Measurements from ENCODE around the gene CLDN20.
"Not testable (repeated sequence)": the region's sequence is repeated elsewhere in the genome, so short reads cannot be mapped to it uniquely, and the experiment has no call there.

Gene CLDN20

DNA sequence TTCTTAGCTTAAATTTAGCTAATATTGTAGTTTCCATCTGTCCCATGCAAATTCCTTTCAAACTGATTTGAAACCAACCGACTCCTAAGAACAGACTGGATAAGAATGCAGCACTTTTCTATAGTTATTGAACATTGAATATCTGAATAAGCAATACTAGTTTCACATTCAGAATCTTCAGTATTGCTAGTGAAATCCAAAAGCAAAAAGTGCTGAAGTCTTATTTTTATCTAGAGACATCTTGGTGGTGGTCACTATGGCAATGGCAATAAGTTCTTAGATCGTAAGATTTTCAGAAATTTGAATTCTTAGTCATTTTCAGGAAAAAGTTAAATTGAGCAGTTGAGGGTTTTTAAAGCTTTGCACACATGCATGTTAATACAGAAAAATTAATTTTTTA lies 47.8 kb downstream of the CLDN20 start:
- no peak for DNase-seq (ENCODE audit: low read depth)

DNA sequence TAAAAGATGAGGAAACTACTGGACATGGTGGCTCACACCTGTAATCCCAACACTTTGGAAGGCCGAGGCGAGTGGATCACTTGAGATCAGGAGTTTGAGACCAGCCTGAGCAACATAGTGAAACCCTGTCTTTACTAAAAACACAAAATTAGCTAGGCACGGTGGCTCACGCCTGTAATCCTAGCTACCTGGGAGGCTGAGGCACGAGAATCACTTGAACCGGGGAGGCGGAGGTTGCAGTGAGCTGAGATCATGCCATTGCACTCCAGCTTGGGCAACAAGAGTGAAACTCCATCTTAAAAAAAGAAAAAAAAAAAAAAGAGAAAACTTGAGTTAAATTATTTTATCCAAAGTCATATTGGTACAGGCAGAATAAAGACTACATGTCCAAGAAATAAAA lies 49.1 kb downstream of the CLDN20 start:
- DNase-seq (ENCODE audit: low read depth), result not testable (repeated sequence)

DNA sequence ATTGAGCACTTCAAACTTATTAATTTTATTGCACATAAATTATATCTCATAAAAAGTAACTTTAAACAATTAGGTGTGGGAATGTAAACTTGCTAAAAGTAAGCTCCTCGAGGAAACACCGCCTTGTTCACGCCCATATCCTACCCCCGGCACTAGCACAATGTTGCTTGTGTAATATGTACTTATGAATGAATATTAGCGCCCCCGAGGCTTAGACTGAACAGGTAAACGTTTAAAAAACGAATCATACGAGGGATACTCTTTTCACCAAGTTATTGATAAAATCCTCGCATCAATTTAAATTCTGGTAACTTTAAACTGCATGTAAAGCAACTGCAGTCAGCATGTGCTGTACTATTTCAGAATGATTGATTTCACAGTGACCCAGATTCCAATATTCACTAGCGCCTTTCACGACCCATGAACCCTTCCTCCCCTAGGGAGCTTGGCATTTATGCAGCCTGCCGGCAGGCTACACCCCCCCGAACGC lies 49.8 kb downstream of the CLDN20 start:
- DNase-seq (ENCODE audit: low read depth), result no peak

DNA sequence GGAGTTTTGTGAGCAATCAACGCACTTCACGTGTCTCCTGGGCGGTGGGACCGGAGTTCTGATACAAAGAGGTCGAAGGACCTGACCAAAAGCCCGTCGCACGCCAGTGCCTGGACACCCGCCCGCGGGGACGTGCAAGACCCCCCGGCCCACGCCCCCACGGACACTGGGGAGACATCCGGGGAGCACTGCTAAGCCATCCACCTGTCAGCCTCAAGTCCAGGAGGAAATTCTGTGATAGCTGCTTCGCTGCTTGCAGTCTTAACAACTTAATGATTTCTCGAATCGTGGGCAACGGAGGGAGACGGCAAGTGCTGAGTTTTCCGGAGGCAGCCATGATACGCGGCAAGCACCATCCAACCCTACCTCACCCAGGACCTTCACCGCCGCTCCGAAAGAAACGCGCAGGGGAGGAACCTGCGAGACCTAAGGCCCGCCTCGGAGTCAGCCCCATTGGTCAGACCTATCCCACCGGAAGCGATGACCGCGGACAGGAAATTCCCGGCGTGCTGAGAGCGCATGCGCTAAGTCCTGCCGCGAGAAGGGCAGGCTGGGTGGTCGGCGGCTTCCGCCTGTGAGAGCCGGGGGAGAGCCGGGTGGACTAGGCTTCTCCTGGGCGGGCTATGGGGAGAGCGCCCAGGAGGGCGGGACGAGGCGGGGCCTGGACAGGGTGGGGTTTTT lies 50.4 kb downstream of the CLDN20 start, which contains the start of gene TFB1M:
TSS of gene TFB1M (minus strand) at position 393 of the 681 bp plus-strand sequence. CDS start at position 337, 56 bp downstream.
- peak; percentile 92 for DNase-seq (ENCODE audit: low read depth)

DNA sequence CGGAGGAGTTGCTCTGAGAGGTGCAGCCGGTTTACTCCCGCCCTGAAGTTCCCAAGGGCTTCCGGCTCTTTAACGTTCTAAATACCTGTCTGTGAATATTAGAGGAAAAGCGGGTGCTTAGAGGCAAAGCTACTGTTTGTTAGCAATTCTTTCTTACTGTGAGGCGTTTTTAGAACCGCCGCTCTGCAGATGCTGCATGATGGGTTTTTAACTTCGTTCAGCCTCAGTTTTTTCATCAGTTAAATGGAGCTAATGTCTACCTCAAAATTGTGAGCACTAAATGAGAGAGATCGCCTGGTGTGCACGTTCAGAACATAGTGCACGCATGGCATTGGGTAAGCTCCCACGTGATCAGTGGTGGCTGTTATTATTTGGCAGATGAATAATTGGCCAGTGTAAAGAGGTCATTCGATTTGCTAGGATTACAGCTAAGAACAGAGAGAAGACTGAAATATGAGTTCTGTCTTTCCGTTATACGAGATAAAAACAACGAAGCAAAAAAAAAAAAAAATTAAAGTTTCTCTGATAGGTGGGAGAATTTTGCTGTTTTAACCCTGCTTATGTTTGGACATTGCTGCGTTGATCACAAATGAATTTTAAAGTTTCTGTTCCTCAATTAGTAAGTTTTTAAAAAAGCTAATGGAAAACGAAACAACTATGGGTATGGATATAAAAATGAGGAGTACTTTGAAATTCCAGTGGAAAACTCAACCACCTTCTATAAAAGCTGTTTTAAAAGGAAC lies 51.1 kb downstream of the CLDN20 start:
- no peak for DNase-seq (ENCODE audit: low read depth)

DNA sequence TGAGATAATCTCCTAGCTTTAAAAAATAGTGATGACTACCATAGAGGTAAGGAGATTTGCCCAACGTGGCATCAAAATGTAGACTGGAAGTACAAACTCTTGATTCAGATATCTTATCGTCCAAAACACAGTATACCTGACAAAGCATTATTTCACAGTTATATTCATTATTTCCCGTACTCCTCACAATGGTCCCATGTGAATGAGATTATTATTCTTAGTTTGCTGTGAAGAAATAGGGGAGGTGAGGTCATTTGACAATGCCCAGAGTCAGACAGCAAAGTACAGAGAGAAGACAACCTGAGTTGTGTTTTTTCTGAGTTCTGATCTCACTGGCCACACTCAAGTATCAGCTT lies 51.7 kb downstream of the CLDN20 start:
- DNase-seq (ENCODE audit: low read depth), result no peak

DNA sequence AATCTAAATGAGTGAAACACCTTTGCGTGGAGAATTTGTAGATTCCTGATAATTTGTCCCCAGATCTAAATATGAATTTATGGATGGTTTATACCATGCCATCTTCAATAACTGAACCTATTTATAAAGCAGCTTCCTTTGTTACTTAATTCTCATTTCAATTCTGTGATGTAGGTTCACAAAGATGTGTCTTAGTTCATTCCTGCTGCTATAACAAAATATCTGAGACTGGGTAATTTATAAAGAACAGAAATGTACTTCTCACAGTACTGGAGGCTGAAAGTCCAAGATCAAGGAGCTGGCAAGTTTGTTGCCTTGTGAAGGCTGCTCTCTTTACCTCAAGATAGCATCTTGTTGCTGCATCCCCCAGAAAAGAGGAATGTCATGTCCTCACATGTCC lies 52.6 kb downstream of the CLDN20 start:
- no peak for DNase-seq (ENCODE audit: low read depth)

DNA sequence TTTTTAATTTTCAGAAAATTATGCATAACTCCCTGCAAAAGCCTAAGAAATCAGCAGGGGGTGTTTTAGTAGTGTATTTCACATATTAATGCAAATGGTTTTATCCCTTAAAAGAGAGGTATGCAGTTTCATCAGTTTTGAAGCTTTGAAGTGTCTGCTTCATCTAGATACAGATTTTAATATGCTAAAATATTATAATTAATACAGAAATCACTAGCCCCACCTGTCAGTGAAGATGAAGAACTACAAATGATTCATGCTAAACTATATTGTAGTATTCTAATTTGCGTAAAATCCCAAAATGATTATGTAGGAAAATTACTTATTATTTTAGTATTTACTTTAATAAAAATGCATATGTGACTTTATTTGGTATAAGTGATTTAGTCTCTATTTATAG lies 53.4 kb downstream of the CLDN20 start:
- no peak for DNase-seq (ENCODE audit: low read depth)

DNA sequence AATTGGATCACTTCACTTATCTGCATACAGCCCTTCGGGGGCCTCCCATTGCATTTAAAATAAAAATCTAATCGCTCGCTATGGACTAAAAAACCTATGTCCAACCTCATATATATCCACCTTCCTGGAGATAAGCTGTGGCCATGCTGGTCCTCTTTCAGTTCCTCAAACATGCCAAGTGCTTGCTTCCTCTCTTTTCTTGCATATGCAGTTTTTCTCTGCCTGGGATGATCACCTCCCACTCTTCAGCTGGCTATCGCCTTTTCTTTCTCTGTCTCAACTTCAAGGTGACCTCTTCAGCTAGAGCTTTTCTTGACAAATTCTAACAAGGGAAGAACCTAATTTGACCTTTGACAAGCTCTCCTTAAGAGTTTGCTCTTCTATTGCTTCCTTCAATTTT lies 56.1 kb downstream of the CLDN20 start:
- no peak for DNase-seq (ENCODE audit: low read depth)

DNA sequence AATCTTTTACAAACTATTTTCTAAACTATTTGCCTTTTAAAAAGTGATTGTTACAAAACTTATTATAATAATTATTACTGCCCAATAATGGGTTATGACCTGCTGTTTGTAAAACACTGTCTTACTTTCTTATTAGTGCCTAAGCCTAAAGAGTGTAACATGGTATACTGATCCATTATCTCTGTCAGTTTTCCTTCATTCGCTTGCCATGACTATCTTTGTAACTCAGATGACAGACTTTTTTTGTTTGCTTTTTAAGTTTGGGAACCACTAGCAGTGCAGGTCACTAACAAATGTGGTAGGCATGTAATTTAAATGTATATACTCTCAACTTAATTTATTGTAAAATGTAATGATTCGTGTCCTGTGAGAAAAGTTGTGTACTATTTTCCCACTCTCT lies 60.4 kb downstream of the CLDN20 start:
- DNase-seq (ENCODE audit: low read depth), result no peak

DNA sequence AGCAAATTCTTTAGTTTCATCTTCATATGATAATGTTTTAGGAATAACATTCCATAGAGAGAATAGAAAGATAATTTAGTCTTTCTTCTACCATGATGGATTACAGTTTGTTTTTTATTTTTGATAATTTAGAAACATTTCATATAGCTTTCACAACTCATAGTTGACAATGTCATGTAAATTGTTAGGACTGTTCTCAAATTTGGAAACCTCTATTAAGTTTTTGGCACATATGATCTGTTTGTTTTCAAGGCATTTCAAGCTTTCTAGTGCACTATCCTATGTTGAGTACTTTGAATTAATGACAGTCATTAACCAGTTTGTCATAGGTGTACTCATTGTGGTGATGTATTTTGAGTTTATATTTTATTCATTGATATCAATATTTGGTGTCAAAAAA lies 61.2 kb downstream of the CLDN20 start:
- DNase-seq (ENCODE audit: low read depth), result no peak

DNA sequence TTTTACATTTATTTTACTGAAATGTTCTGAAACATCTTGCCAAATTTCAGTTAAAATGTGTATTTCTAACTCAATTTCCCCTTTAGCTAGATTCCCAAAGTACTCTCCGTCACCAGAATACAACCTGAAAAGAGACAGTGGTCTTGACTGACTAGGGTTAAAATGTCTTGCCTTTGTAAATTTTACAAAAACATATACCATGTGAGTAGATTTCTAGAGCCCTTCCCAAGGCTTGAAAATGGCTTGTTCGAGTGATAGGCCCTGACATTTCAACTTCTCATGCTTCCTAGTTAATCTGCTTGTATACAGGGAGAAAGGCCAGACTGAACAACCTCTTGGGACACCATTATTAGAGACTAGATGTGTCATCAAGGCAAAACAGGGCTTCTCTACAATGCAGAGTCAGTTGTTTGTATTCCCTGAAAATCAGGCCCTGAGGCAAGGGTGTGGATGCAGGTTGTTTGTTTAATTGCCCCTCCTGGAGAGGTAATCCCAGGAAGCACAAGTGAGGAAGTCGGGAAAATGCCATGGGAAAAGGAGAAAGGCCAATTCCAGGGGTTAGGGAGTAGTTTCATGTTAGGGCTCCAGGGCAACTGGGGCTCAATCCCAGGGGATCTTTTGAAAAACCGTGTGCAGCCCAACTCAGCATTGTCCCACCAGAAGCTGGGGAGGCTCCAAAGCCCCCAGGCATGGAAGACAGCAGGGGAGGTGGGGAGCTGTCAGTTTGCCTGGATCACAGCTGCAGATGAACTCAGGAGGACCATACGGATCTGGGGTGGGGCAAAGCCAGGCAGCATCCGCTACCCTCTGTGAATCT lies 62.1 kb downstream of the CLDN20 start:
- DNase-seq (ENCODE audit: low read depth), result no peak
